Stimulated activated memory B cell treated with anti-CD40 and anti-IgM and Interleukin-4, amounts not matched to agents 10 μg/mL and 1 μg/mL and 100 μg/mL, for 72 hours (primary cell): ENCODE measurements around the gene KIF14.
"Not testable (repeated sequence)": the region's sequence is repeated elsewhere in the genome, so short reads cannot be mapped to it uniquely, and the experiment has no call there.

Experiments
- ATAC-seq: fragments of 150-1000 bp; cut with Tn5 transposase; 2 replicates; pipeline ENCODE4 v1.10.0; 2021
- H3K27ac Mint-ChIP-seq: one replicate; pipeline ENCODE4 v1.8.0; 2022; ENCODE audit warnings: mild to moderate bottlenecking, mixed read lengths
- H3K27me3 Mint-ChIP-seq: one replicate; pipeline ENCODE4 v1.8.0; 2022; ENCODE audit warnings: mixed read lengths
- H3K36me3 Mint-ChIP-seq: one replicate; pipeline ENCODE4 v1.8.0; 2022; ENCODE audit warnings: mixed read lengths
- H3K4me1 Mint-ChIP-seq: one replicate; pipeline ENCODE4 v1.8.0; 2022; ENCODE audit warnings: mixed read lengths
- H3K4me3 Mint-ChIP-seq: one replicate; pipeline ENCODE4 v1.8.0; 2022; ENCODE audit warnings: mild to moderate bottlenecking, moderate library complexity, mixed read lengths
- H3K9me3 Mint-ChIP-seq: one replicate; pipeline ENCODE4 v1.8.0; 2022; ENCODE audit warnings: mixed read lengths

Gene KIF14

GRCh38 chr1:200624679-200625335 is 4.3 kb upstream of the KIF14 start:
- peaks cover 45% of the 10 kb centered on the region for H3K4me1 Mint-ChIP-seq
- H3K27me3 Mint-ChIP-seq, result no peaks in the 10 kb centered on the region

GRCh38 chr1:200619894-200620272 is 668 bp downstream of the KIF14 start:
- H3K36me3 Mint-ChIP-seq, result no peaks in the 10 kb centered on the region
- peak overlapping the region; percentile 92 for H3K27ac Mint-ChIP-seq
- H3K4me1 Mint-ChIP-seq, result peaks cover 16% of the 10 kb centered on the region
- H3K4me3 Mint-ChIP-seq, result peak overlapping the region; percentile 99
- no peak for ATAC-seq
- H3K9me3 Mint-ChIP-seq, result no peaks in the 10 kb centered on the region
- H3K27me3 Mint-ChIP-seq, result no peaks in the 10 kb centered on the region

More at GRCh38 chr1:200624679-200625335, 4.3 kb upstream of the KIF14 start:
- Mint-ChIP-seq H3K4me3 (no peak overlapping the region), H3K9me3 (no peaks in the 10 kb centered on the region), H3K36me3 (no peaks in the 10 kb centered on the region), H3K27ac (no peak overlapping the region)
- no peak for ATAC-seq

- H3K27ac Mint-ChIP-seq, result no peak overlapping the region
- no peak overlapping the region for H3K4me3 Mint-ChIP-seq
- H3K27me3 Mint-ChIP-seq, result no peaks in the 10 kb centered on the region
- H3K4me1 Mint-ChIP-seq, result no peaks in the 10 kb centered on the region
- no peak for ATAC-seq
- no peaks in the 10 kb centered on the region for H3K36me3 Mint-ChIP-seq
- H3K9me3 Mint-ChIP-seq, result no peaks in the 10 kb centered on the region
These were observed 9.7 kb downstream of the KIF14 start for GRCh38 chr1:200610846-200611245.

GRCh38 chr1:200602632-200603031 is 17.9 kb downstream of the KIF14 start:
- Mint-ChIP-seq H3K4me1 (peaks cover 5% of the 10 kb centered on the region), H3K4me3 (no peak overlapping the region), H3K36me3 (no peaks in the 10 kb centered on the region), H3K27me3 (no peaks in the 10 kb centered on the region), H3K9me3 (no peaks in the 10 kb centered on the region), H3K27ac (no peak overlapping the region)
- no peak for ATAC-seq

GRCh38 chr1:200590001-200590400 is 30.6 kb downstream of the KIF14 start:
- Mint-ChIP-seq H3K27me3 (no peaks in the 10 kb centered on the region), H3K4me1 (peaks cover 9% of the 10 kb centered on the region), H3K9me3 (no peaks in the 10 kb centered on the region), H3K36me3 (no peaks in the 10 kb centered on the region), H3K4me3 (no peak overlapping the region), H3K27ac (no peak overlapping the region)
- ATAC-seq, result no peak

- Mint-ChIP-seq H3K4me3 (no peak overlapping the region), H3K27ac (no peak overlapping the region)
- peak; percentile 67 for ATAC-seq
These were observed 31.9 kb downstream of the KIF14 start for GRCh38 chr1:200588698-200589097.

GRCh38 chr1:200564319-200564718 is 56.2 kb downstream of the KIF14 start:
- no peaks in the 10 kb centered on the region for H3K36me3 Mint-ChIP-seq
- H3K27me3 Mint-ChIP-seq, result no peaks in the 10 kb centered on the region
- H3K4me1 Mint-ChIP-seq, result peaks cover 14% of the 10 kb centered on the region
- H3K4me3 Mint-ChIP-seq, result no peak overlapping the region
- H3K27ac Mint-ChIP-seq, result no peak overlapping the region
- no peak for ATAC-seq
- H3K9me3 Mint-ChIP-seq, result no peaks in the 10 kb centered on the region

More at GRCh38 chr1:200588698-200589097, 31.9 kb downstream of the KIF14 start:
- Mint-ChIP-seq H3K27me3 (no peaks in the 10 kb centered on the region), H3K4me1 (peaks cover 9% of the 10 kb centered on the region), H3K36me3 (no peaks in the 10 kb centered on the region), H3K9me3 (no peaks in the 10 kb centered on the region)

- Mint-ChIP-seq H3K27me3 (no peaks in the 10 kb centered on the region), H3K27ac (peak overlapping the region; percentile 44), H3K4me1 (peaks cover 14% of the 10 kb centered on the region), H3K36me3 (no peaks in the 10 kb centered on the region), H3K4me3 (no peak overlapping the region), H3K9me3 (no peaks in the 10 kb centered on the region)
- ATAC-seq, result no peak
These were observed 58.7 kb downstream of the KIF14 start for GRCh38 chr1:200561856-200562214.

GRCh38 chr1:200558866-200559459 is 61.6 kb downstream of the KIF14 start:
- ATAC-seq, result no peak
- H3K4me1 Mint-ChIP-seq, result peaks cover 14% of the 10 kb centered on the region
- H3K4me3 Mint-ChIP-seq, result no peak overlapping the region
- no peaks in the 10 kb centered on the region for H3K27me3 Mint-ChIP-seq
- no peaks in the 10 kb centered on the region for H3K9me3 Mint-ChIP-seq
- no peaks in the 10 kb centered on the region for H3K36me3 Mint-ChIP-seq
- H3K27ac Mint-ChIP-seq, result no peak overlapping the region

- peaks cover under 1% of the 10 kb centered on the region for H3K4me1 Mint-ChIP-seq
- no peak for ATAC-seq
- no peaks in the 10 kb centered on the region for H3K36me3 Mint-ChIP-seq
- H3K27ac Mint-ChIP-seq, result no peak overlapping the region
- no peaks in the 10 kb centered on the region for H3K9me3 Mint-ChIP-seq
- no peaks in the 10 kb centered on the region for H3K27me3 Mint-ChIP-seq
- no peak overlapping the region for H3K4me3 Mint-ChIP-seq
These were observed 64.5 kb downstream of the KIF14 start for GRCh38 chr1:200556002-200556401.

GRCh38 chr1:200552737-200553136 is 67.8 kb downstream of the KIF14 start:
- H3K4me1 Mint-ChIP-seq, H3K4me3 Mint-ChIP-seq, ATAC-seq: not testable (repeated sequence)

GRCh38 chr1:200550367-200550766 is 70.2 kb downstream of the KIF14 start:
- no peak for ATAC-seq
- Mint-ChIP-seq H3K27ac (no peak overlapping the region), H3K36me3 (no peaks in the 10 kb centered on the region), H3K27me3 (peaks cover 19% of the 10 kb centered on the region), H3K9me3 (no peaks in the 10 kb centered on the region), H3K4me1 (peaks cover 23% of the 10 kb centered on the region), H3K4me3 (no peak overlapping the region)

More at GRCh38 chr1:200552737-200553136, 67.8 kb downstream of the KIF14 start:
- H3K9me3 Mint-ChIP-seq, H3K27ac Mint-ChIP-seq, H3K27me3 Mint-ChIP-seq, H3K36me3 Mint-ChIP-seq: not testable (repeated sequence)

- Mint-ChIP-seq H3K27me3 (peaks cover 19% of the 10 kb centered on the region), H3K9me3 (no peaks in the 10 kb centered on the region), H3K36me3 (no peaks in the 10 kb centered on the region), H3K4me3 (no peak overlapping the region), H3K27ac (peak overlapping the region; percentile 56), H3K4me1 (peaks cover 34% of the 10 kb centered on the region)
- ATAC-seq, result no peak
These were observed 73.2 kb downstream of the KIF14 start for GRCh38 chr1:200547386-200547785.

- Mint-ChIP-seq H3K4me3 (no peak overlapping the region), H3K9me3 (no peaks in the 10 kb centered on the region), H3K27ac (peak overlapping the region; percentile 56), H3K4me1 (peaks cover 38% of the 10 kb centered on the region), H3K27me3 (peaks cover 19% of the 10 kb centered on the region), H3K36me3 (no peaks in the 10 kb centered on the region)
- ATAC-seq, result no peak
These were observed 74.0 kb downstream of the KIF14 start for GRCh38 chr1:200546577-200546976.

GRCh38 chr1:200542162-200542561 is 78.4 kb downstream of the KIF14 start:
- no peak overlapping the region for H3K4me3 Mint-ChIP-seq

GRCh38 chr1:200540281-200540680 is 80.3 kb downstream of the KIF14 start:
- H3K4me1 Mint-ChIP-seq, result peaks cover 14% of the 10 kb centered on the region
- H3K27ac Mint-ChIP-seq, result no peak overlapping the region
- no peaks in the 10 kb centered on the region for H3K27me3 Mint-ChIP-seq
- H3K9me3 Mint-ChIP-seq, result peaks cover 7% of the 10 kb centered on the region
- no peaks in the 10 kb centered on the region for H3K36me3 Mint-ChIP-seq
- ATAC-seq, result no peak
- H3K4me3 Mint-ChIP-seq, result no peak overlapping the region

More at GRCh38 chr1:200542162-200542561, 78.4 kb downstream of the KIF14 start:
- Mint-ChIP-seq H3K9me3 (peaks cover 7% of the 10 kb centered on the region), H3K4me1 (peaks cover 33% of the 10 kb centered on the region), H3K27me3 (peaks cover 11% of the 10 kb centered on the region), H3K27ac (peak overlapping the region; percentile 47), H3K36me3 (no peaks in the 10 kb centered on the region)
- ATAC-seq, result no peak
